ENCODE results near the gene PRODH2.

Gene PRODH2

DNA sequence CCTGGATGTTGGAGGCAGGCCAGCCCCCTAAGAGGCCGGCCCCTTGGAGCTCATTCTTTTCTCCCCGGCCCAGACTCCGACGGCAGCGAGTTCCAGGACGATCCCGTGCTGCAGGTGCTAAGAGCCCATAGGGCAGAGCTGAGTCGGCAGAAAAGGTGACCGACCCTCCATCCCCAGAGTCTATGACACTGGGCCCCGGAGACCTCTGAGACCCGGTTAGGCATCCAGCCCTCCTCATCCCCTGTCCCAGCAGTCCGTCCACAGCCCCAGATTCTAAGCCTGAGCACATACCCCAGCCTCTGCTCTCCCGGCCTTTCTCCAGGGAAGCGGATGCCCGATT is 44.6 kb downstream of the PRODH2 start:
- TF ChIP-seq, protein P1, sequence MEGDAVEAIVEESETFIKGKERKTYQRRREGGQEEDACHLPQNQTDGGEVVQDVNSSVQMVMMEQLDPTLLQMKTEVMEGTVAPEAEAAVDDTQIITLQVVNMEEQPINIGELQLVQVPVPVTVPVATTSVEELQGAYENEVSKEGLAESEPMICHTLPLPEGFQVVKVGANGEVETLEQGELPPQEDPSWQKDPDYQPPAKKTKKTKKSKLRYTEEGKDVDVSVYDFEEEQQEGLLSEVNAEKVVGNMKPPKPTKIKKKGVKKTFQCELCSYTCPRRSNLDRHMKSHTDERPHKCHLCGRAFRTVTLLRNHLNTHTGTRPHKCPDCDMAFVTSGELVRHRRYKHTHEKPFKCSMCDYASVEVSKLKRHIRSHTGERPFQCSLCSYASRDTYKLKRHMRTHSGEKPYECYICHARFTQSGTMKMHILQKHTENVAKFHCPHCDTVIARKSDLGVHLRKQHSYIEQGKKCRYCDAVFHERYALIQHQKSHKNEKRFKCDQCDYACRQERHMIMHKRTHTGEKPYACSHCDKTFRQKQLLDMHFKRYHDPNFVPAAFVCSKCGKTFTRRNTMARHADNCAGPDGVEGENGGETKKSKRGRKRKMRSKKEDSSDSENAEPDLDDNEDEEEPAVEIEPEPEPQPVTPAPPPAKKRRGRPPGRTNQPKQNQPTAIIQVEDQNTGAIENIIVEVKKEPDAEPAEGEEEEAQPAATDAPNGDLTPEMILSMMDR (IDR thresholded peaks at IDR 0.05; ENCODE audit: low read depth, low read length, missing control alignments), result no peak
- H3K27me3 ChIP-seq (replicated peaks), result no peaks in the 10 kb centered on the region
- DNase-seq, result no peak
- peaks cover 18% of the 10 kb centered on the region for H3K36me3 ChIP-seq (replicated peaks)
- no peak overlapping the region for H3K27ac ChIP-seq
- in situ Hi-C loops (cut with HindIII; ENCODE audit: low pct_ligation_motif_present, low sequenced_read_pairs), result no loop called here
- no peak overlapping the region for H3K4me3 ChIP-seq (ENCODE audit: low read depth, low read length)

DNA sequence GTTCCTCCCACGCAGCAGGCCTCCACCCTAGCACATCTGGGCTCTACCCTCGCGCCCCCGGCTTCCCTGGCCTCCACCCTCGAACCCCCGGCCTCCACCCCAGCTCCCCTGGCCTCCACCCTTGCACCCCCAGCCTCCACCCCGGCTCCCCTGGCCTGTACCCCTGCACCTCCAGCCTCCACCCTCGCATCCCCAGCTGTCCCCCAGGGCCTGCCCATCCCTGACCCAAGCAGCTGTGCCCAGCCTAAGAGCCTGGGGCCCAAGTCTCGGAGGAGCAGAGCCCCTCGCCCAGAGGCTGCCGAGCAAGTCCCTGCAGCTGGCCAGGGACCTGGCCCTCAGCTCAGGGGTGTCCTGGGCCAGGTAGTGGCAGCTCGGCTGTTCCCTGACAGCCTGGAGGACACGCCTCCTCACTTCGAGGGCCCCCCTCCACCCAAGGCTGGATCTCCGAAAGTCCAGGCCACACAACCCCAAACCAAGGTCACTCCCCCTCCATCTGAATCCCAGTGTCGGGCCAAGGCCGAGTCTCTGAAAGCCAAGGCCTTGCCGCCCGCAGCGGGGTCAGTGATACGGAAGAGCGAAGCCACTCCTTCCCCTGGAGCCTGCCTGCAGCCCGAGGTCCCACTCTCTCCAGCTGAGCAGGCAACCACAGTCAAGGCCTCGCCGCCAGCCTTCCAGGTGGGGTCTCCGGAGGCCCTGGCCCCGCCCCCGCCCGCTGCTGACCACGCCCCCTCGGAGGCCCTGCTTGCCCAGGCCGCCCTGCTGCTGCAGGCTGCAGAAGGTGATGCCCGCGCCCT is 45.2 kb downstream of the PRODH2 start:
- peaks cover 18% of the 10 kb centered on the region for H3K36me3 ChIP-seq (replicated peaks)
- no peaks in the 10 kb centered on the region for H3K27me3 ChIP-seq (replicated peaks)
- DNase-seq, result no peak
- in situ Hi-C loops (cut with HindIII; ENCODE audit: low pct_ligation_motif_present, low sequenced_read_pairs), result no loop called here
- no peak overlapping the region for H3K27ac ChIP-seq
- TF ChIP-seq, protein P1 (IDR thresholded peaks at IDR 0.05; ENCODE audit: low read depth, low read length, missing control alignments), result no peak
- H3K4me3 ChIP-seq (ENCODE audit: low read depth, low read length), result no peak overlapping the region

DNA sequence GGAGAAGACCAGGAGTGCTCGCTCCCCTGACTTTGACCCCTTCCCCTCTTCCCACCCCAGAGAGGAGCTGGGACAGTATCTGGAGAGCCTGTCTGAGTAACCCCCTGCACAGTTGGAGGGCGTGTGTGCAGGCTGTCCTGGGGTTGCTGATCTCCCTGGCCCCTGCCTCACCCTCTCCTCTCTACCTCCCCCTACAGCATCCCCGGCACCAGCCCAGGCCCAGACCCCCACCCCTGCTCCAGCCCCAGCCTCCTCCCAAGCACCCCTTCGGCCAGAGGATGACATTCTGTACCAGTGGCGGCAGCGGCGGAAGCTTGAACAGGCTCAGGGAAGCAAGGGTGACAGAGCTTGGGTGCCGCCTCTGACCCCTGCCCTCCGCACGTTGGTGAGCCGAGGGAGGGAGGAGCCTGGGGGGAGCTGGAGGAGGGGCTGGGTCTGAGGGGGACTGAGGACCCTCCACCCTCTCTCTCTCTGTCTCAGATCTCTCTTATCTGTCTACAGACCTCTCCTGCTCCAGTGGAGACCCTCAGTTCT is 46.0 kb downstream of the PRODH2 start:
- Histone ChIP-seq H3K36me3 (replicated peaks) (peaks cover 23% of the 10 kb centered on the region), H3K4me3 (ENCODE audit: low read depth, low read length) (no peak overlapping the region), H3K27ac (no peak overlapping the region), H3K27me3 (replicated peaks) (no peaks in the 10 kb centered on the region)
- no peak for DNase-seq
- in situ Hi-C loops (cut with HindIII; ENCODE audit: low pct_ligation_motif_present, low sequenced_read_pairs), result no loop called here
- TF ChIP-seq, protein P1 (IDR thresholded peaks at IDR 0.05; ENCODE audit: low read depth, low read length, missing control alignments), result no peak

DNA sequence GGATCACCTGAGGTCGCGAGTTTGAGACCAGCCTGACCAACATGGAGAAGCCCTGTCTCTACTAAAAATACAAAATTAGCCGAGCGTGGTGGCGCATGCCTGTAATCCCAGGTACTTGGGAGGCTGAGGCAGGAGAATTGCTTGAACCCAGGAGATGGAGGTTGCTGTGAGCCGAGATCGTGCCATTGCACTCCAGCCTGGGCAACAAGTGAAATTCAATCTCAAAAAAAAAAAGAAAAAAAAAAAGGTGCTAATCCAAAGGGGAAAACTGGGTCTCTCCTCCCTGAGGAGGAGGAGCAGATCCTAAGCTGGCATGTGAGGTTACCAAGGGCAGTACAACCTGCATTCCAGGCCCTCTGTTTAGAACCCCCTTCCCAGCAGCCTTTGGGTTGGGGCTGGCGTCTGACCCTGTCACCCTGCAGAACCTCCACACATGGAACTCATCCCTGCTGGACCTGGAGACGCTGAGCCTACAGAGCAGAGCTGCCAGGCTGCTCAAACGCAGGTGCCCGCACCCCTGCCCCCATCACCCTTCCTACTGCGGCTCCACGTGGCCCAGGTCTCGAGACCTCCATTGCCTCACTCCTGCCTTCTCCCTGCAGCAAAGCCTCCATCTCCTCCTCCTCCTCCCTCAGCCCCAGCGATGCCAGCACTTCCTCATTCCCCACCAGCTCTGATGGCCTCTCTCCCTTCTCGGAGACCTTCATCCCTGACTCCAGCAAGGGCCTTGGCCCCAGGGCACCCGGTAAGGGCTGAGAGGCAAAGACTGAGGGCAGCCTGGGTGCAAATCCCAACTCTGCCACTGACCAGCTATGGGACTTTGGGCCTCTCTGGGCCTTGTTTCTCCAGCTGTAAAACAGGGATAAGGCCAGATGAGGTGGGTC is 48.0 kb downstream of the PRODH2 start:
- no peak overlapping the region for H3K4me3 ChIP-seq (ENCODE audit: low read depth, low read length)
- peaks cover 27% of the 10 kb centered on the region for H3K36me3 ChIP-seq (replicated peaks)
- H3K27me3 ChIP-seq (replicated peaks), result no peaks in the 10 kb centered on the region
- TF ChIP-seq, protein P1 (IDR thresholded peaks at IDR 0.05; ENCODE audit: low read depth, low read length, missing control alignments), result no peak
- no peak for DNase-seq
- in situ Hi-C loops (cut with HindIII; ENCODE audit: low pct_ligation_motif_present, low sequenced_read_pairs), result no loop called here
- no peak overlapping the region for H3K27ac ChIP-seq

DNA sequence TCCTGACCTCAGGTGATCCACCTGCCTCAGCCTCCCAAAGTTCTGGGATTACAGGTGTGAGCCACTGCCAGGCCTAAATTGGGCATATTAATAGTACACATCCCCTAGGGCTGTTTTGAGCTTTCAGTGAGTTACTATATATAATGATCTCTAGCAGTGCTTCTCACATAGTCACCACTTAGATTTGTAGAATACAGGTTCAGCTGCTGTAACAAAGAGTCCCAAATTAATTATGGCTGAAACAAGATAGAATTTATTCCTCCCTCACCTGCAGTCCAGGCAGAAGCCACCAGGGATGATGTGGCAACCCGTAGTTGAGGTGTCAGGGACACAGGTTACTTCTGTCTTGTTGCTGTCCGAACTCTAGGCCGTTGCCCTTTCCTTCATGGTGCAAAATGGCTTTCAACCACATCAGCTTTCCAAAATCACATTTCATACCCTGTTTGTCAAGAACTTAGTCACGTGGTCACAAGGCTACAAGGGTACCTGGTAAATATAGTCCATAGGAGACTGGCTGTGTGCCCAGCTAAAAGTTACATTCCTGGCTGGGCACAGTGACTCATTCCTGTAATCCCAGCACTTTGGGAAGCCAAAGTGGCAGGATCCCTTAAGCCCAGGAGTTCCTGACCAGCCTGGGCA is 51.8 kb downstream of the PRODH2 start:
- no peak overlapping the region for H3K4me3 ChIP-seq (ENCODE audit: low read depth, low read length)
- no peak for DNase-seq
- in situ Hi-C loops (cut with HindIII; ENCODE audit: low pct_ligation_motif_present, low sequenced_read_pairs), result no loop called here
- peaks cover 20% of the 10 kb centered on the region for H3K36me3 ChIP-seq (replicated peaks)
- no peak overlapping the region for H3K27ac ChIP-seq
- TF ChIP-seq, protein P1 (IDR thresholded peaks at IDR 0.05; ENCODE audit: low read depth, low read length, missing control alignments), result no peak
- no peaks in the 10 kb centered on the region for H3K27me3 ChIP-seq (replicated peaks)
